HG03060 (cell line): ENCODE results near the gene ADGRB3.
"Not testable (repeated sequence)": the region's sequence is repeated elsewhere in the genome, so short reads cannot be mapped to it uniquely, and the experiment has no call there.

ENCODE experiments used
- ATAC-seq: cut with Tn5 transposase; IDR thresholded peaks from one replicate; pipeline ENCODE4 v1.9.1; 2021; ENCODE audit warnings: low read depth, moderate number of reproducible peaks; ENCODE audit not compliant: unreplicated experiment

ADGRB3 gene

DNA sequence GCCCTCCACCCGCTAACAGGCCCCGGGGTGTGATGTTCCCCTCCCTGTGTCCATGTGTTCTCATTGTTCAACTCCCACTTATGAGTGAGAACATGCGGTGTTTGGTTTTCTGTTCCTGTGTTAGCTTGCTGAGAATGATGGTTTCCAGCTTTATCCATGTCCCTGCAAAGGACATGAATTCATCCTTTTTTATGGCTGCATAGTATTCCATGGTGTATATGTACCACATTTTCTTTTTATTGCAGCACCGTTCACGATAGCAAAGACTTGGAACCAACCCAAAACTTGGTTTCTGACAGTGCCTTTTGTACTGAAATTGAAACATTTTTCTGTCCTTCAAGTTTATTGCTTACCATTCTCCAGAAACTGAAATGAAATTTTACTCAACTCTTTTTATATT lies 653.1 kb downstream of the ADGRB3 start:
- not testable (repeated sequence) for ATAC-seq

DNA sequence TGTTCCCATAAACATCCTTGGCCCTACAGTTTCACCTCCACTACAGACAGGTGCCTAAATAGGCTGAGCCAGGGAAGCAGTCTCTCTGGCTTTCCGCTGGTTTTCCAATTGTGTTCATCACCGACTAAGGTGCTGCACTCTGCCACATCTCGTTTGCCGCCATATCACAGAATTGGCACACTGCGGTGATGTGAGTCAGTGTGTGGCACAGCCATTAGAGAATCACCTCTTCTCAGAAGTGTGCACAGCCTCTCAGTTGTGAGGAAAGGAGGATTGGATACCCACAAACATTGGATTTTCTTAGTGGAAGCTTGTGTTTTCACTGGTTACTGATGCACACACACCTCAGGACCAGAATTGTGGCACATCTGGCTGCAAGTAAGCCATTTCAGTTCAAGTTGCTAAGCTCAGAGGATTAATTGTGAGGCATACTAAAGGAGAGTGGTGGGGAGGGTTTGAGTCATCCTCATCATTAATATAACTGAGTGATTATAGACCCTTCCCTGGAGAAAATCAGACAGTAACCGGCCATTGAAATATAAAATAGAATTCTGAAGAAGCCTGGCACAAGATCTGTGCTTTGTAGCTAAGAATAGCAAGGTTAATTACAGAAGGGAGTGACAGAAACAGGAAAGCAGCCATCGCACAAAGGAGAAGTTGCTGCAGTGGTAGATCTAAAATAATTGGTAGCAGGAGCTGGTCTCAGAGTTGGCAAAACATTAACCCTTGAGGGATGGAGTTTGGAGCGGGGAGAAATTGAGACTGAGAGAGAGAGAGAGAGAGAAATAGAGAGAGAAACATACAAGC lies 654.8 kb downstream of the ADGRB3 start:
- ATAC-seq, result no peak

DNA sequence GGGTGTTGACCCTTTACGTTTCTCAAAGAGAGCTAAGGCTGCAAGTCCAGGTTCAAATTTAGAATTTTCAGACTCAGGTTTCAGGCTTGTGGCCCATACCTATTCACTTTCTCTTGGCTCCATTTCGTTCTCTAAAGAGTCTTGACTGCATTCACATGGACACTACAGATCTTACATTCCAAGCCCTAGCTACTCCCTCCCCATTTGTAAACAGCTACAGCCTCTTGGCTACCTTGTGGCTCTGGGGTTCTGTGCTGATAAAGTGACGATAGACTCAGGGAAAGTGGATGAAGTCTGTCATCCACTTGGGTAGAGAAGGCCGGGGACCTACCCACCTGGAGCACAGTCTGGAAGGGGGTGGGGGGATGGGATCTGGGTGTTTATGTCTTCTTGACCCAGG lies 658.4 kb downstream of the ADGRB3 start:
- no peak for ATAC-seq

DNA sequence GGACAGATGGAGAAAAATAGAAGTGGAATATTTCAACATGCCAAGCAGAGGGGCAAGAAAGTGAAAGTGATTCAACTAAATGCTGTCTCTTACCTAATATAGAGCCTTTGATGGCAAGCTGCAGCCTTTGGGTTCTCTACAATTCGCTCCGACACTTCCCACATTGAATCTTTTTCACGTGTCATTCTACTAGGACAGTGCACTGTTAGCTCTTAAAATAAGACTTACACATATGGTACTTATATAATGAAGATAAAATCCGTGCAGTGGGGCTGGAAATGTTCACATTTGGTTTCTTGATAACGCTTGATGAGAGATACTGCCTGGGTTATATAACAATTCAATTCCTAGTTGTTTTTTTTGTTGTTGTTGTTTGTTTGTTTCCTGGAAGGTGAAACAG lies 659.3 kb downstream of the ADGRB3 start:
- no peak for ATAC-seq

DNA sequence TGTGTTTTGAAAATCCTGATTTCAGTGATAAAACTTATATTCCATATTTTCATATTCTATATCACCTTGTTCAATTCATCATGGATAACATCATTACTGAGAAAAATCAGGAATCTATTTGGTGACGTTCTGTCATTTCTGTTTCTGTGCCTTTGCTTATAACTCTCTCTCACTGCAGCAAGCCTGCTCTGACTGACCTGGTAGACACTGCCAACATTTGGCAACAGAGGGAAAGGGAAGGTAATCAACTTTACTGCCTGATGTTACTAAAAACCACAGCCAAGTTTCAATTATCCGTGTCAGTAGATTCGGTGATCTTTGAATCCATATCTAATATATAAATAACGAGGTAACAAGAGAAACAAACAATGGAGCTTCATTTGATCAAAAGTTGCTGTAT lies 659.8 kb downstream of the ADGRB3 start:
- ATAC-seq, result no peak

DNA sequence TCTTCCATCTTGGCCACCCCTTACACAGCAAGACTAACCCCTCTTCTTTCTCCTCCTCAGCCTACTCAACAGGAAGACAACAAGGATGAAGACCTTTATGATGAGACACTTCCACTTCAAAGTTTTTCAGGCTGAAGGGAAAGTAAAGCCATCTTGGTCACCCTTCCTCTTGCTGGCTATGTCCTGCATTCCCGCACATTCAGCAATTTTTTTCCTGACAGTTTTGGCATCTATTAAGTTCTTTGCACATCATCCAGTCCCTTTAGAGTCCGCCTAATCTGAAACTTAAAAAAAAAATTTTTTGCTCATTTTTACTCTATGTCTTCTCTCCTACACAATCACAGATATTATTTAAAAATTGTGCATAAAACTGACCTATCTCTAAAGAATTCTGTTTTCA lies 668.3 kb downstream of the ADGRB3 start:
- no peak for ATAC-seq

DNA sequence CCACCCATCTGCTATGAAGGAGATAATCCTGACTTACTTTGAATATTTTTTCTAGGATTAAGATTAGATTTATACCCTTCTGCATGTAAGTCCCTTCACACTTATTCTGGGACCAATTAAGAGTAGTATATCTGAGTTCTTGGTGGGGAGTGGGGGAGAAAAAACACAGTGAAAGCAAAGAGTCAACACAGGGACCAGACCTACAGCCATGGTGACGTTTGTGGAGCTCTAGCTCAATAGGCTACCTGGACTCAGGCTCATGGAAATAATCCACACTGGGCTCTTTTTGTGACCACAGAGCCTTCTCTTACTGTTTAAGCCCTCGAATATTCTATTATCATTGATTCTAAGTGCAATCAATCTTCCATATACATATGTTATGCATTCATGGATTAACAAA lies 670.4 kb downstream of the ADGRB3 start:
- ATAC-seq, result no peak

DNA sequence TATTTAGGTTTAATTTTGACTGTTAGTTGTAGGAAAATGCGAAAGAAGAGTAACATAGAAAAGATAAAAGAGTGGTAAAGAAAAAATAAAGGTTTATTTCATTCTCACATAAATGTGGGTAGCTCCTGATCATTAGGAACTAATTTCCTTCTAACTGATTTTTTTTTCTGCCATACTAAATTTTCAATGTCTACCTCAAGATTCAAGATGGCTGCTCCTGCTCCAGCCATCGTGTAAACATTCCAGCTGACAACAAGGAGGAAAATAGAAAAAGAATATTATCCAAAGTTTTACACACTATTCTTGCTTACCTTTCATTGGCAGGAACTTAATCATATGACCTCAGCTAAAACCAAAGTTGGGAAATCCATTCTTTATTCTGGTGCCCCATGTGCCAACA lies 673.5 kb downstream of the ADGRB3 start:
- ATAC-seq, result no peak

DNA sequence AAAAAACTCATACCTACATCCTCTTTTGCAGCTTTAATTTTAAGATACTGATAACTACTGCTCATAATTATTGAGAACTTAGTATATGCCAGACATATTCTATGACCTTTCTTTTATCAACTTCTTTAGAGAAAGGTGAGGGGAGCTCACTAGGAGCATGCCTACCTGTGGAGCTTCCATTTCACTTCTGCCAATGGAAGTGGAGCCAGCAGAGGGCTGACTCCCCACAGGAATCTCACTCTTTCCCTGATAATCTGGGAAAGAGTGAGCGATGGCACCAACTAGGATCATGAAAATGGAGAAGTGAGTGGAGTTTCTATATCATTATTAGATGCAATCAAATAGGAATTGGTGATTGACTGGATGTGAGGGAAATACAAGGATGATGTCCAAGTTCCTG lies 676.8 kb downstream of the ADGRB3 start:
- ATAC-seq, result no peak

DNA sequence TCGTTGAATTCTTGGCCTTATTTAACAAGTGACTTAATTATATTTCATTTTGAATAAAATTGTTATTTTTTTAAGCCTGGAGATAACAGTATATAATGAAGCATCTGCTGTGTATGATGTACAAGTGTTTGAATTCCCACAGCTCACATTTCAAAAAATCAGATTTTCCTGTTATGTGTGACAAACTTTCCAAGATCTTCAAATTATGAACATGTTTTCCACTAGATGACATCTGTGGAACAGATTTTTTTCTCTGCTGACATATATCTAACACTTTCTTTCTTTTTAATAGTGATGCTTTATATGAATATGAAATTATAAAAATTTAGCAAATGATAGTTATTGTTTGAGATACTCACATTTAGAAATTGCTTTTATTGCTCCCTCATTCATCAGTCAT lies 678.9 kb downstream of the ADGRB3 start:
- no peak for ATAC-seq

DNA sequence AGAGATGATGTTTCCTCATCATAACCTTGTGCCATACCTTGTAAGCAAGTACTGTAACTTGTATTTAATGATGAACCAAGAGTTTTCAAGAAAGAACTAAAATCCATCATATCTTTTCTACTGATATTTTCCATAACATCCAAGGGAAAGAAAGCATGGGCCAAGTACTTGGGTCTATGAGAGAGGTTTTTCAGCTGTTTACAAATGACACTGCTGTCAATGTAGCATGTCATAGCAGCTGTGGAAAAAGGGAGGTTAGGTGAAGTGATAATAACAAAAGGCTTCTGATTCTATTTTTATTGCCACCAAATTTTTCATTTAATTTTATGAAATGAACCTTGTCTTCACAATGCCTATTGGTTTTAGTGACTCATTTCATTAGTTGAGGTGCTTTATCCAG lies 679.4 kb downstream of the ADGRB3 start:
- no peak for ATAC-seq

DNA sequence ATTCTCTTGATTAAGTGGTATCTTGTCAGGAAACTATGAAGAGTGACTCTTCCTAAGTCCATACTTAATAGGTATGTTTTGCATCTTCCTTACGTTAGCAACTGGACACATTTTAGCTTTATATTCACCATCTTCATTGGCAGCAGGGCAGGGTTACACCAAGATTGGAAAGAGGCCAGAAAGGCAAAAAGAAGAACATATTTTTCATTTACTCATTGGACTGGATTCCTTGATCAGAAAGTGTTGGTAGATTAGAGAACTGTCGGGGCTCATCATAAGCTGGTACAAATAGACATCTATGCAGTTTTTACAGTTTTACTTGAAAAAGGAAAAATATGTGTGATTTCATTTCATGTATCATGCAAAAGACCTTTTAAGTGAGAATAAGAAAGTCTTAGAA lies 696.8 kb downstream of the ADGRB3 start:
- no peak for ATAC-seq

DNA sequence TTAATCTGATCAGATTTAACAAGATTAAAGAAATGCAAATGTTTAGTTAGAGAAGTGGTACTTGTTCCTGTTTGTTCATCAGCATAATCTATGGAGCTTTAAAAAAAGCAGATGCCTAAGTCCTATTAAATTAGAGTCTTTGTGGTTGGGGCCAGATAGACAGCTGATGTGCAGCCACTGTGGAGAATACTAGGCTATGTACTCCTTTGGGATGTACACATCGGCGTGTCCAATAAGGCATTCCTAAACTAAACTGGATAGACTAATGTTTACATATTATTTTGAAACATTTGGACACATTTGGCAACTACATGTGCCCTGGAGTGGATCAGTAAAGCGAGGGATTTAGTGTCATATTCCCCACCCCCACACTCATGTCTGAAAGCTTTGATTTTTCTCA lies 702.2 kb downstream of the ADGRB3 start:
- no peak for ATAC-seq

DNA sequence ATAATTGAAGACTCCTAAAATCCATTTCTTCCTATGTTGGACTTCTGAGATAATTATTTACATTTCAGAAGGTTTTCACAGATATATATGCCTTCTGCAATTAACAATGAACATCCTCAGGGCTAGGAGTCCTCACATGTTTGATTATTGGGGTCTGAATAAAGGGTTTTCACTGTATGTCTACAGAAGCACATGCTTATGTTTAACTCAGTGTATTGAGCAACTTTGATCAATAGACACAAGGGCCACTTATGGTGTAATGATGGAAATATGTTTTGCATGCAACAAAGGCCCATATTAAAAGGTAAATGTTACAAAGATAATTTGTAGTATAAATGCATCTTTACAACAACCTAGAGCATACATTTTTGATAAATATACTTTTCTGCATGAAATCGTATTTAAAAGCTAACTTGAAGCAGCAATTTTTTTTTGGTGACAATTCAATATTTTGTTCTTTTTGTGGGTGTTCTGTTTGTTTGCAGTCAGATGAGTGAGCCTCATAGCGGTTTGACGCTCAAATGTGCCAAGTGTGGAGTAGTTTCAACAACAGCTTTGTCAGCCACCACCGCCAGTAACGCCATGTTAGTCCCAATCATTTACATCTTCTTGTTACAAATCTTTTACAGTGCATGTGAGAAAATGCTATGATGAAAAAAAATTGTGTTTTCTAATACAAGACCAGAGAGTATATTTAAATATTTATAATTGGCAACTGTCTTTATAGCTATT lies 703.5 kb downstream of the ADGRB3 start:
- ATAC-seq, result no peak

DNA sequence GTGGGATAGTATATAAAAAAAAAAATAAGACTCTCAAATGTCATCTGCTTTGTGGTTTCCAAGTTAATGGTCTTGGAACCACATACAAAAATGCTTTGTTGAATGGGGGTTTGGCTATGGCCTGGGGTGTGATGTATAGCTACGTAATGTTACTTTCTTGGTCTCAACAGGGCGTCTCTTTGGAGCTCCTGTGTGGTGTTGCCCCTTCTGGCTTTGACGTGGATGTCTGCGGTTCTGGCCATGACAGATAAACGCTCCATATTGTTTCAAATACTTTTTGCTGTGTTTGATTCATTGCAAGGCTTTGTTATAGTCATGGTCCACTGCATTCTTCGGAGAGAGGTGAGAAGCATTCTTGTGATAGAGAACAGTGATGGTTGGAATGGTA lies 704.1 kb downstream of the ADGRB3 start:
- ATAC-seq, result no peak

DNA sequence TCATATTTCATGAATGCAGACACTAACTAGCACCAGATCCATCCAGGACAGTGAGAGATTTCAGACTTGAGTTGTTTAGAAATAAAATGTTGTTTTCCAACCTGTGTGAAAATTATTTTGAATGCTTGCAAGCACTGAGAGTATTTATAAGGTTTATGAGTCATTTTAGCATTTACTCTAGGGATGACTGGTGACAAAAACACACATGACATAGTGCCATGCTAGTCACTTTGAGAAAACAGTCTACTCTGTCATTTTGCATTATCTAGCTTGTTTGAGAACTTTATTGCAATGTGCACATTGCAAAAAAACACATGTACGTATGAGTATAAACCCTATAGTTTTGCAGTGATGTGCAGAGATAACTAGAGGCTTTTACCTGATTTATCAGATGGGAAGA lies 705.1 kb downstream of the ADGRB3 start:
- no peak for ATAC-seq

DNA sequence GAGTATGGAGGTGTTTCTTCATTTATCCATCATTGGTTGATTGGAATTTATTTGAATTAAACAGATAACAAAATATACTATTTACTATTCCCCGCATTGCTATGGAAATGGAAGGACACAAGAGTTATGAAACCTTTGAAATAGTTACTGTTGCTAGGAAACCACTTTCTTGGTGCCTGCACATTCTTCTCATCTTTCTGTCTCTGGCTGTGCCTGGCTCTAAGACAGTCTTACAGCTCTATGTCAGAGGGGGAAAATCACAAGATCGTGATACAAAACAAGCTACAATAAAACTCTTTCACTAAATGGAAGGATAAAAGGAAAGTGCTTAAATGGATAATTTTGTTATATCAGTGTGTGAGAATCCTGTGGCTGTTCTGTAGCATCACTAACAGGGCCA lies 708.8 kb downstream of the ADGRB3 start:
- ATAC-seq, result no peak

DNA sequence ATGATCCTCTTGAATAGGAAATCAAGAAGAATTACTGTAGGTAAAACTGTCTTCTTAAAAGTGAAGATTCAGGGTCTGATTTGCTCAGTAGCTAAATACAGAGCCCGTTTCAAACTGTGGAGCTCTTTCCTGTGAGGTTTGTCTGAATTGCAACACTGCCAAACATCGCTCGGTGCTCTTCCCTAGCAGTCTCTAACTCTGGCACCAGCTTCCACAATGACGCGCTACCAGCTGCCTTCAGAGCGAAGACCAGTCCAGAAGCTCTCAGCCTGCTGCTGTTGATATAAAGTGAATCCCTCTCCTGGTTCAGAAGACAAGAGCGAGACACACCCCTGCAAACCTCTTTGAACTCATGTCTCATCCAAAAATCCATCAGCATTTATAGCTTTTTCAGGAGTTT lies 714.7 kb downstream of the ADGRB3 start:
- ATAC-seq, result no peak

DNA sequence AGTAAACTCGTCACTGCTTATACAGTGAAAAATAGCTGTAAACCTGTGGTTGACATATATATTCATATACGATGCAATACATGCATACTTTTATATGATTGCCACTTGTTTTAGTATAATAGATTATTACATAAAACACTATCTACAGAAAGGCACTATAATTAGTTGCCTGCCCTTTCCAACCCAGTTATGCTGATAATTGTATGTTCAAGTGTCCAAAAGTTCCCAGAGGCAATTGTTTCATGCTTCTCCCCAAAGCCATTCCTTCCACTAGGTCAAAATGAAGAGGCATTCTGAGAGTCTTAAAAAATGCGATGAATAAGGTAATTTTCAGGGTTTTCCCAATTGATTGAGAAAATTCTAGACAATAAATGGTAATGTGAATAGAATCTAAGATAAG lies 727.1 kb downstream of the ADGRB3 start:
- ATAC-seq, result no peak

DNA sequence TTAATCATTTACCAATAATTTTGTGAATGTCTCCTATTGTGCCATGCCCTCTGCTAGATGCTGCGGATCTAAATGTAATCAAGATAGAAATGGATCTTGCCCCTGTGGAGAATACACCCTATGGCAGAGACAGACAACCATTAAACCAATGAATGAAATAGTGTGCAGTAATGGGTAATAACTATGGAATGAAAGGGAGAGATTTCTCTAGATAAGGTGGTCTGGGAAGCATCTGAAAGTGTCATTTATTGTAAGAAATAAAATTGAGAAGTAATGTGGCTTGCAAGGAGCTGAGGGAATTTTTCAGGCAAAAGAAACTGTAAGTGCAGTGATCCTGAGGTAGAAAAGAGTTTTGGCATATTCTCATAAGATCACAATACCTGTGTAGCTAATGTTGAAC lies 731.7 kb downstream of the ADGRB3 start:
- no peak for ATAC-seq

DNA sequence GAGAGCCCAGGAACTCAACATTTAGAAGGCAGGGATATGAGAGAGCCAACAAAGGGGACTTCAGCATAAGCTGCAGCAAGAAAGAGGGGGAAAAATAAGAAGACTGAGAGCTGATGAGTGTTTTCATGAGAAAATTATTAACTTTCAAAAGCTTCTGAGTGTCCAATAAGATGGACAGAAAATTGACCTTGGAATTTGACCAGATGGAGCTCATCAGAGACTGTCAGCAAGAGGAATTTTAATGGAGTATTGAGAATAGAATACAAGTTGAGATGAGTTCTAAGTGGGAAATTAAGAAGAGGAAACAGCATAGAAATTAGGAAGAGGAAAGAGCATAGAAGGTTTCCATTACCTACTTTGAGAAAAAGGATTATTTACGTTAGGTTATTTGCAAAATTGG lies 733.5 kb downstream of the ADGRB3 start:
- no peak for ATAC-seq

DNA sequence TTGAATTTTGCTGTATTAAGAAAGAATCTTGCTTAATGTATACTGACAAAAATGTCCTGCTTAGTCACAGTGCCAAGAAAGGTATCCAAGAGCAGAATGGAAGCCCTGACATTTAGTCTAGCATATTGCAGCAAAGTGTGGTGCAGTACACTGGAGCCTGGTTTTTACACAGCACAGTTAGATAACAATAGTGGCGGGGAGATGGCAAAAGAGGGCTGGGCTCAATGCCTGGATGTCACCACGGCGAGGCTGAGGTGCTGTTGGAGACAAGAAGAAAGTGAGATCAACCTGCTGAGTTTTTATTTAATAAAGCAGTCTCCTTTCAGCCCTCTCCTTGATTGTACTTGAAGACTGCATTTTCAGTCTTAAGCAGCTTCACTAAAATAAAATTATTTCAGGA lies 735.7 kb downstream of the ADGRB3 start:
- no peak for ATAC-seq
